ENCODE data around the gene RBM46.

DNA sequence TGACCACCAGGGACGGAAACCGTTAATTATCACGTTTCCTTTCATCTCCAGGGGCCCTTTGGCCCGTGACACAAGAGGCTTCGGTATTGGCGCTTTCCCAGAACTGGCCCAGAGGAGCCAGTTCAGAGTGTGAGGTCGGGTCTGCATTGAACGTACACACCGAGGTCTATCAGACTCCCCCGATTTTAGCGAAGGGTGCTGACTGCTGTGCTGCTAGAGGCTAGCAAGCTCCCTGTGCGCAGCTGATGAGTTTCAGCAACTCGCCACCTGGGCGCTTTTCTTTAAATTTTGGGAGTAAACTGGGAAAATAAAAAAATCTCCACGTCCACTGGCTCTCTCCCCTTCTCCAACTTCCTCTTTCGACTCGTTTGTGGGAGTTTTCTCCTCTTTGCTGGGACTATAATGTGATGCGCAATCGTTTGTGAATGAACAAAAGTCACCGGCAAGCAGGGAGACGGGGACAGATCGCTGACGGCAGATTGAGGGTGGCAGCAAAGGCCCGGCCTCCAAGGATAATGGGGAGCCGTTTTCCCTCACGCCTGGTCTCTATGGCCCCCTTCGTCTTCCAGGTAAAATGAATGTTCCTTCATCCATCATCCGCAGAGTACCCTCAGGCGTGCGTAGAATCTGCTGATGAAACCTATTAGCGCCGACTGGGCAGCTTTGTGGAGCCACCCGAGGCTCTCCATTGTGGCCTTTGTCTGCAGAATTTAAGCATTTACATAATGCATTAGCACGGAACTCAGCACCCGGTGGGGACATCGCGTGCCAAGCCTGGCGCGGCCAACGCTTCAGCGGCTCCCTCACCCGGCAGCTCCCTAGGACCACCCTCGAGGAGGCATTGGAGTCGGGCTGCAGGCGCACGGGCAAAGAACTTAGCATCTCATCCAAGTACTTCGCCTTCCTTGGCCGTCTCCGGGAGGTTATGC, 38.9 kb upstream of the RBM46 start:
- TF ChIP-seq CTCF (conservative IDR thresholded peaks at IDR 0.05) (no peak), EZH2 (IDR thresholded peaks at IDR 0.05; ENCODE audit: low read depth) (no peak)
